HG03469 (cell line): Measurements from ENCODE around the gene C2CD2L.
"Not testable (repeated sequence)": the region's sequence is repeated elsewhere in the genome, so short reads cannot be mapped to it uniquely, and the experiment has no call there.

ENCODE experiments used
- ATAC-seq: cut with Tn5 transposase; IDR thresholded peaks from one replicate; pipeline ENCODE4 v1.9.1; 2021; ENCODE audit warnings: mild to moderate bottlenecking, moderate library complexity, moderate number of reproducible peaks; ENCODE audit not compliant: unreplicated experiment

The C2CD2L gene

GRCh38 chr11:119092880-119093842 lies 14.0 kb upstream of the C2CD2L start:
- no peak for ATAC-seq

GRCh38 chr11:119093942-119094815 lies 13.0 kb upstream of the C2CD2L start:
- ATAC-seq = no peak

GRCh38 chr11:119094816-119095065 lies 12.4 kb upstream of the C2CD2L start:
- ATAC-seq = peak; percentile 15

- ATAC-seq = peak; percentile 65
Measured at GRCh38 chr11:119095066-119095880, 11.9 kb upstream of the C2CD2L start.

GRCh38 chr11:119099711-119100110 lies 7.4 kb upstream of the C2CD2L start:
- no peak for ATAC-seq

- ATAC-seq = no peak
Measured at GRCh38 chr11:119100246-119100970, 6.7 kb upstream of the C2CD2L start.

- ATAC-seq = no peak
Measured at GRCh38 chr11:119100994-119101758, 6.0 kb upstream of the C2CD2L start.

GRCh38 chr11:119101759-119102423 lies 5.3 kb upstream of the C2CD2L start, which contains the start of gene DPAGT1:
Gene DPAGT1, minus strand, starts transcription at chr11:119101853. Its CDS starts 198 bp downstream, at chr11:119101655.
- peak; percentile 39 for ATAC-seq

GRCh38 chr11:119103161-119103664 lies 3.9 kb upstream of the C2CD2L start:
- ATAC-seq = not testable (repeated sequence)

- no peak for ATAC-seq
Measured at GRCh38 chr11:119103793-119104192, 3.4 kb upstream of the C2CD2L start.

GRCh38 chr11:119107538-119108145 lies 498 bp downstream of the C2CD2L start:
- peak; percentile 3 for ATAC-seq

GRCh38 chr11:119108146-119108856 lies 1.2 kb downstream of the C2CD2L start:
- no peak for ATAC-seq

GRCh38 chr11:119108857-119109221 lies 1.7 kb downstream of the C2CD2L start:
- no peak for ATAC-seq

GRCh38 chr11:119109843-119110242 lies 2.7 kb downstream of the C2CD2L start:
- ATAC-seq = no peak

GRCh38 chr11:119110439-119110838 lies 3.3 kb downstream of the C2CD2L start:
- no peak for ATAC-seq

GRCh38 chr11:119111361-119111925 lies 4.3 kb downstream of the C2CD2L start:
- no peak for ATAC-seq

- ATAC-seq = no peak
Measured at GRCh38 chr11:119112314-119113020, 5.3 kb downstream of the C2CD2L start.
